Endothelial cell of umbilical vein (primary cell): ENCODE data around the gene KCNIP3. TPM values are rescaled to one million over a fixed set of nuclear protein-coding genes. Genes with fewer than 3 reads are reported as not detected.

Source experiments
- BruUV-seq: library from RNA; stranded (reverse); fragments of 400-500 nt; replicated peaks from 2 replicates; lab custom pipeline; 2021; lab: Mats Ljungman, UMichigan
- CTCF ChIA-PET: fragments of 300-600, 350-600 bp; sonication (Branson Sonifier 250); formaldehyde crosslinking; loops from one replicate; lab custom pipeline; 2021; ENCODE audit warnings: antibody characterized with exemption, inconsistent platforms; lab: Charles Lee
- POLR2A ChIA-PET: fragments of 300-600, 350-600 bp; sonication (Branson Sonifier 250); formaldehyde crosslinking; loops from one replicate; lab custom pipeline; 2021; ENCODE audit warnings: antibody characterized with exemption, inconsistent platforms; lab: Charles Lee
- DNase-seq: peaks from one replicate; pipeline ENCODE4 v3.0.0-alpha.2; 2011; ENCODE audit warnings: low read depth, low spot score
- FAIRE-seq: peaks from 2 replicates; lab custom pipeline; 2011; peaks lifted over from hg19 to GRCh38; lab: Jason Lieb, UNC
- H2AFZ ChIP-seq: 2 replicates; pipeline ENCODE4 v1.6.0; 2012; ENCODE audit warnings: low read depth, low read length, control low read depth, inconsistent platforms
- H3K27ac ChIP-seq: 2 replicates; pipeline ENCODE4 v1.5.1; 2011; ENCODE audit warnings: low read depth, mild to moderate bottlenecking, control low read depth, low read length, moderate library complexity; ENCODE audit not compliant: insufficient read depth
- H3K27me3 ChIP-seq, 2 experiments: 2 replicates each; pipeline versions ENCODE4 v1.6.0 to v1.6.1; 2011; ENCODE audit warnings: low read length in 2 of 2, mixed read lengths in 1 of 2; ENCODE audit not compliant: control insufficient read depth in 2 of 2, insufficient read depth in 2 of 2
- H3K36me3 ChIP-seq, 2 experiments: 2 replicates in 1 of 2; 3 replicates in 1 of 2; pipeline ENCODE4 v1.5.1; 2011; ENCODE audit warnings: low read length in 2 of 2, mild to moderate bottlenecking in 1 of 2, moderate library complexity in 1 of 2; ENCODE audit not compliant: control insufficient read depth in 2 of 2, insufficient read depth in 2 of 2; ENCODE audit errors: extremely low read depth in 1 of 2
- H3K4me1 ChIP-seq: 3 replicates; pipeline ENCODE4 v1.5.1; 2011; ENCODE audit warnings: mild to moderate bottlenecking, low read length; ENCODE audit not compliant: control insufficient read depth, insufficient read depth; ENCODE audit errors: extremely low read depth
- H3K4me2 ChIP-seq: 2 replicates; pipeline ENCODE4 v1.6.1; 2011; ENCODE audit warnings: low read length, control low read depth, mixed read lengths; ENCODE audit not compliant: insufficient read depth
- H3K4me3 ChIP-seq, 3 experiments: fragments of 200-600 bp in 1 of 3; sonication (generic), shearing (Covaris generic) in 1 of 3; replicated peaks in 1 of 3; 2 replicates each; pipeline ENCODE4 v1.5.1; 2011 to 2016; ENCODE audit warnings: control low read depth in 3 of 3, low read length in 3 of 3, mild to moderate bottlenecking in 2 of 3, inconsistent platforms in 1 of 3, low read depth in 1 of 3, moderate library complexity in 1 of 3; ENCODE audit not compliant: insufficient read depth in 1 of 3
- H3K79me2 ChIP-seq: 2 replicates; pipeline ENCODE4 v1.6.0; 2012; ENCODE audit warnings: low read length, inconsistent platforms; ENCODE audit not compliant: control insufficient read depth, insufficient read depth
- H3K9ac ChIP-seq: replicated peaks from 2 replicates; pipeline ENCODE3; 2011; ENCODE audit warnings: low read length, control low read depth; ENCODE audit not compliant: insufficient read depth; ENCODE audit errors: extremely low read depth
- H3K9me1 ChIP-seq: replicated peaks from 3 replicates; pipeline ENCODE4 v1.6.0; 2011; ENCODE audit warnings: mild to moderate bottlenecking, low read length; ENCODE audit not compliant: control insufficient read depth, insufficient read depth; ENCODE audit errors: extremely low read depth
- H3K9me3 ChIP-seq: replicated peaks from 2 replicates; pipeline ENCODE4 v1.5.1; 2012; ENCODE audit warnings: low read length, inconsistent platforms; ENCODE audit not compliant: control insufficient read depth, insufficient read depth
- H4K20me1 ChIP-seq: replicated peaks from 2 replicates; pipeline ENCODE3; 2011; ENCODE audit warnings: mild to moderate bottlenecking, low read length; ENCODE audit not compliant: control insufficient read depth, insufficient read depth; ENCODE audit errors: extremely low read depth
- EZH2 ChIP-seq: IDR thresholded peaks from 2 replicates; pipeline ENCODE4 v1.6.1; 2012; ENCODE audit warnings: borderline replicate concordance, low read depth, mild to moderate bottlenecking, moderate library complexity, low read length, inconsistent platforms; ENCODE audit not compliant: severe bottlenecking
- FOS ChIP-seq: IDR thresholded peaks from 2 replicates; pipeline ENCODE4 v1.6.1; 2011; ENCODE audit warnings: mild to moderate bottlenecking, low read length, moderate library complexity, borderline replicate concordance; ENCODE audit not compliant: insufficient read depth
- GATA2 ChIP-seq: IDR thresholded peaks from 2 replicates; pipeline ENCODE4 v1.7.0; 2011; ENCODE audit warnings: low read depth, mild to moderate bottlenecking, moderate library complexity, mixed read lengths, low read length; ENCODE audit not compliant: insufficient read length, insufficient read depth
- JUN ChIP-seq: IDR thresholded peaks from 2 replicates; pipeline ENCODE4 v1.6.1; 2011; ENCODE audit warnings: borderline replicate concordance, low read depth; ENCODE audit not compliant: insufficient read length, insufficient read depth
- MYC ChIP-seq: IDR thresholded peaks from one replicate; pipeline ENCODE4 v1.6.1; 2011; ENCODE audit warnings: mild to moderate bottlenecking, low read depth, low read length
- POLR2A ChIP-seq: IDR thresholded peaks from 2 replicates; pipeline ENCODE4 v1.6.1; 2012; ENCODE audit warnings: low read depth, mild to moderate bottlenecking, control low read depth, low read length
- POLR2AphosphoS5 ChIP-seq: IDR thresholded peaks from 2 replicates; pipeline ENCODE4 v1.6.1; 2012; ENCODE audit warnings: low read depth, mild to moderate bottlenecking, control low read depth, low read length, moderate library complexity; ENCODE audit not compliant: insufficient read depth
- dilution Hi-C: fragments of 300-500 bp; cut with MboI; formaldehyde crosslinking; loops from one replicate; pipeline ENCODE4 v1.15.0; 2019; ENCODE audit warnings: low sequenced_read_pairs; ENCODE audit not compliant: extremely low pct_ligation_motif_present
- intact Hi-C: fragments of 100-400 bp; cut with micrococcal nuclease; formaldehyde crosslinking; loops from one replicate; pipeline ENCODE4 v1.10.0; 2022
- polyA plus RNA-seq, 4 experiments: library from polyadenylated mRNA; depleted of rRNA in 3 of 4; stranded (reverse) in 3 of 4; unstranded in 1 of 4; fragments of >200 nt; gene quantifications; 2 replicates each; pipeline versions ENCODE4 v1.2.1 to v1.2.3, GENCODE V29; 2011 to 2012; ENCODE audit warnings: missing spikeins in 1 of 4
- total RNA-seq: library from RNA; stranded (reverse); gene quantifications from 2 replicates; pipeline ENCODE4 v1.2.3, GENCODE V29; 2021
- TF ChIP-seq, protein P1 (sequence below): IDR thresholded peaks from 2 replicates; pipeline ENCODE4 v1.6.1; 2011; ENCODE audit not compliant: insufficient read depth, insufficient read length
- TF ChIP-seq, protein P2 (sequence below), 2 donors: IDR thresholded peaks; 1 replicate in 1 of 2; 2 replicates in 1 of 2; pipeline ENCODE4 v1.5.1; 2011; ENCODE audit warnings: low read length in 2 of 2, mild to moderate bottlenecking in 2 of 2, moderate library complexity in 2 of 2, control low read depth in 1 of 2, inconsistent platforms in 1 of 2, low read depth in 1 of 2; ENCODE audit not compliant: insufficient read depth in 1 of 2; ENCODE audit errors: extremely low read depth in 1 of 2

The KCNIP3 gene
- total and polyA plus RNA-seq, 2 donors (not counting 3 experiments of a cell fraction or from before 2014, with no cell fraction given), result 0.12 to 0.62 TPM

DNA sequence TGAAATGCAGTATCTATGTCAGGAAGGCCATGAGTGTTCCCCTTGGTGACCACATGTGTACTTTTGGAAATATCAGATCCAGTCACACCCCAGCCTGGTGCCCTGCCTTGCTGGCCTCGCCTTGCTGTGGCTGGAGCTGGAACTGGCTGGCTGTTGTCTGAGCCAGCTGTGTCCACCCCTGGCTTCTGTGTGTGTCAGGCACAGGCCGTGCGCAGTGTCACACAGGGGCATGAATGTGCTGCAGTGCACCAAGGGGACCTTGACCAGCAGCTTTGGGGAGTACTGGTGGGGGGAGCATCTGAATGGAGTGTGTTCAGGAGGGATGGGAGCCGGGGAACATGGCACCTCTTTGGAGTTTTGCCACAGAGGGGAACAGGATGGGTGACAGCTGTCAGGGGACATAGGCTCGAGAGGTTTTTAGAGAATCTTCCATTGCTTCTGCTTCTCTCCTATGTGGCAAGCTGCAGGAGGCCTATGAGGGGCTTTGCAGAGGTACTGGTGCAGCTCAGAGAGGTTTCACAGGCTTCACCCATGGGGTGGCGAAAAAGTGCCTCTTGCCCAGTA is 60.7 kb downstream of the KCNIP3 start:
- H3K36me3 ChIP-seq, result no peaks in the 10 kb centered on the region
- BruUV-seq, result no TSS peak
- H3K4me2 ChIP-seq, result no peak overlapping the region
- no peaks in the 10 kb centered on the region for H3K9me1 ChIP-seq
- H3K79me2 ChIP-seq, result no peaks in the 10 kb centered on the region
- intact Hi-C loops (no loop called here), dilution Hi-C loops (no loop called here)
- no peak for DNase-seq
- H3K27ac ChIP-seq, result no peak overlapping the region
- ChIA-PET CTCF (interaction anchor here (1.1 to 1.5 kb wide), 2 partner anchors 12 to 22 kb away, joined by 3 to 6 read pairs; no protein-coding TSS in a partner anchor), POLR2A (no interaction called here)
- no peaks in the 10 kb centered on the region for H3K9me3 ChIP-seq
- no peak overlapping the region for H3K9ac ChIP-seq
- H2AFZ ChIP-seq, result no peak overlapping the region
- no peaks in the 10 kb centered on the region for H3K27me3 ChIP-seq
- H3K4me1 ChIP-seq, result no peaks in the 10 kb centered on the region
- no peak for TF ChIP-seq MYC
- no peak for TF ChIP-seq JUN
- TF ChIP-seq POLR2AphosphoS5, result no peak
- no peak for TF ChIP-seq FOS
- TF ChIP-seq EZH2, result no peak
- TF ChIP-seq, protein P1, sequence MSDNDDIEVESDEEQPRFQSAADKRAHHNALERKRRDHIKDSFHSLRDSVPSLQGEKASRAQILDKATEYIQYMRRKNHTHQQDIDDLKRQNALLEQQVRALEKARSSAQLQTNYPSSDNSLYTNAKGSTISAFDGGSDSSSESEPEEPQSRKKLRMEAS, result no peak
- no peak for TF ChIP-seq GATA2
- TF ChIP-seq POLR2A, result no peak
- FAIRE-seq, result no peak
- no peaks in the 10 kb centered on the region for H4K20me1 ChIP-seq
- H3K4me3 ChIP-seq, result no peak overlapping the region

DNA sequence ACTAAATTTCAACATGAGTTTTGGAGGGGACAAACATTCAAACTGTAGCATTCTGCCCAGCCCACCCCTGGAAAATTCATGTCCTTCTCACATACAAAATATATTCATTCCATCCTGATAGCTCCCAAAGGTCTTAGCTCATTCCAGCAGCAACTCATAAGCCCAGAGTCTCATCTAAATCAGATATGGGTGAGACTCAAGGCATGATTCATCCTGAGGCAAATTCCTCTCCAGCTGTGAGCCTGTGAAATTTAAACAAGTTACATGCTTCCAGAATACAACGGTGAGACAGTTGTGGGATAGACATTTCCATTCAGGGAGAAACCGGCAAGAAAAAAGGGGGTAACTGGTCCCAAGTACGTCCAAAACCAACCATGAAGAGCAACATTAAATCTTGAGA is 61.9 kb downstream of the KCNIP3 start:
- H3K9me3 ChIP-seq, result no peaks in the 10 kb centered on the region
- no peak for FAIRE-seq
- H3K9ac ChIP-seq, result no peak overlapping the region
- no TSS peak for BruUV-seq
- intact Hi-C loops (no loop called here), dilution Hi-C loops (no loop called here)
- no peaks in the 10 kb centered on the region for H3K36me3 ChIP-seq
- no peak overlapping the region for H2AFZ ChIP-seq
- TF ChIP-seq FOS, result no peak
- TF ChIP-seq POLR2A, result no peak
- no peak for TF ChIP-seq POLR2AphosphoS5
- TF ChIP-seq GATA2, result no peak
- TF ChIP-seq, protein P2, sequence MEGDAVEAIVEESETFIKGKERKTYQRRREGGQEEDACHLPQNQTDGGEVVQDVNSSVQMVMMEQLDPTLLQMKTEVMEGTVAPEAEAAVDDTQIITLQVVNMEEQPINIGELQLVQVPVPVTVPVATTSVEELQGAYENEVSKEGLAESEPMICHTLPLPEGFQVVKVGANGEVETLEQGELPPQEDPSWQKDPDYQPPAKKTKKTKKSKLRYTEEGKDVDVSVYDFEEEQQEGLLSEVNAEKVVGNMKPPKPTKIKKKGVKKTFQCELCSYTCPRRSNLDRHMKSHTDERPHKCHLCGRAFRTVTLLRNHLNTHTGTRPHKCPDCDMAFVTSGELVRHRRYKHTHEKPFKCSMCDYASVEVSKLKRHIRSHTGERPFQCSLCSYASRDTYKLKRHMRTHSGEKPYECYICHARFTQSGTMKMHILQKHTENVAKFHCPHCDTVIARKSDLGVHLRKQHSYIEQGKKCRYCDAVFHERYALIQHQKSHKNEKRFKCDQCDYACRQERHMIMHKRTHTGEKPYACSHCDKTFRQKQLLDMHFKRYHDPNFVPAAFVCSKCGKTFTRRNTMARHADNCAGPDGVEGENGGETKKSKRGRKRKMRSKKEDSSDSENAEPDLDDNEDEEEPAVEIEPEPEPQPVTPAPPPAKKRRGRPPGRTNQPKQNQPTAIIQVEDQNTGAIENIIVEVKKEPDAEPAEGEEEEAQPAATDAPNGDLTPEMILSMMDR (IDR thresholded peaks at IDR 0.05; ENCODE audit: extremely low read depth in 1 of 2, insufficient read depth in 1 of 2, low read depth in 1 of 2, low read length in 2 of 2), result no peak
- TF ChIP-seq, protein P1, result no peak
- no peak for TF ChIP-seq EZH2
- no peak for TF ChIP-seq MYC
- TF ChIP-seq JUN, result no peak
- H3K27ac ChIP-seq, result no peak overlapping the region
- POLR2A ChIA-PET, result no interaction called here
- no peaks in the 10 kb centered on the region for H4K20me1 ChIP-seq
- H3K79me2 ChIP-seq, result no peaks in the 10 kb centered on the region
- H3K4me2 ChIP-seq, result no peak overlapping the region
- H3K27me3 ChIP-seq, result no peaks in the 10 kb centered on the region
- H3K4me3 ChIP-seq, result no peak overlapping the region
- DNase-seq, result no peak
- CTCF ChIA-PET, result interaction anchor here (1.1 to 1.5 kb wide), 2 partner anchors 13 to 21 kb away, joined by 3 to 6 read pairs; no protein-coding TSS in a partner anchor
- H3K9me1 ChIP-seq, result no peaks in the 10 kb centered on the region
- H3K4me1 ChIP-seq, result no peaks in the 10 kb centered on the region
